NB4 (cell line): ENCODE data around the gene GRB2.

Experiments used
- CTCF ChIP-seq: IDR thresholded peaks from one replicate; pipeline ENCODE4 v1.5.1; 2012; ENCODE audit warnings: low read depth, low read length
- POLR2A ChIP-seq: IDR thresholded peaks from 2 replicates; pipeline ENCODE4 v1.6.1; 2011; ENCODE audit warnings: mild to moderate bottlenecking; ENCODE audit not compliant: insufficient read length; ENCODE audit errors: extremely low read depth
- TF ChIP-seq, protein P1 (sequence below): IDR thresholded peaks from 2 replicates; pipeline ENCODE4 v1.6.1; 2011; ENCODE audit warnings: low read depth, low read length

- TF ChIP-seq POLR2A (no peak), CTCF (no peak)
- TF ChIP-seq, protein P1, sequence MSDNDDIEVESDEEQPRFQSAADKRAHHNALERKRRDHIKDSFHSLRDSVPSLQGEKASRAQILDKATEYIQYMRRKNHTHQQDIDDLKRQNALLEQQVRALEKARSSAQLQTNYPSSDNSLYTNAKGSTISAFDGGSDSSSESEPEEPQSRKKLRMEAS, result no peak
Observed at GRCh38 chr17:75407655-75408352, 2.3 kb upstream of the GRB2 start.
